ENCODE measurements around the gene ZNF264. TPM values are rescaled to one million over a fixed set of nuclear protein-coding genes. Genes with fewer than 3 reads are reported as not detected.
"Not testable (repeated sequence)": the region's sequence is repeated elsewhere in the genome, so short reads cannot be mapped to it uniquely, and the experiment has no call there.

The ZNF264 gene
- total RNA-seq, 4 donors from 2014 or later, result 35.4 to 50.2 (median 38.9) TPM

GRCh38 chr19:57167385-57167784, 23.9 kb upstream of the ZNF264 start, which contains the start of gene DUXA:
Gene DUXA (minus strand): TSS chr19:57167485. CDS start chr19:57167443, 42 bp downstream.
- H3K9me3 ChIP-seq, result no peaks in the 10 kb centered on the region
- peaks cover 8% of the 10 kb centered on the region for H3K4me1 ChIP-seq
- 83% methylated on average over 6 of the region's 6 CpGs for WGBS
- no peak within 1 kb of the TSS for H3K4me3 ChIP-seq
- H3K27ac ChIP-seq, result no peak within 1 kb of the TSS
- H3K27me3 ChIP-seq, result no peaks in the 10 kb centered on the region
- TF ChIP-seq POLR2AphosphoS5 (IDR thresholded peaks at IDR 0.05), result no peak
- TF ChIP-seq EP300 (IDR thresholded peaks at IDR 0.05), result no peak
- no peak for TF ChIP-seq POLR2A (IDR thresholded peaks at IDR 0.05)
- TF ChIP-seq, protein P1, sequence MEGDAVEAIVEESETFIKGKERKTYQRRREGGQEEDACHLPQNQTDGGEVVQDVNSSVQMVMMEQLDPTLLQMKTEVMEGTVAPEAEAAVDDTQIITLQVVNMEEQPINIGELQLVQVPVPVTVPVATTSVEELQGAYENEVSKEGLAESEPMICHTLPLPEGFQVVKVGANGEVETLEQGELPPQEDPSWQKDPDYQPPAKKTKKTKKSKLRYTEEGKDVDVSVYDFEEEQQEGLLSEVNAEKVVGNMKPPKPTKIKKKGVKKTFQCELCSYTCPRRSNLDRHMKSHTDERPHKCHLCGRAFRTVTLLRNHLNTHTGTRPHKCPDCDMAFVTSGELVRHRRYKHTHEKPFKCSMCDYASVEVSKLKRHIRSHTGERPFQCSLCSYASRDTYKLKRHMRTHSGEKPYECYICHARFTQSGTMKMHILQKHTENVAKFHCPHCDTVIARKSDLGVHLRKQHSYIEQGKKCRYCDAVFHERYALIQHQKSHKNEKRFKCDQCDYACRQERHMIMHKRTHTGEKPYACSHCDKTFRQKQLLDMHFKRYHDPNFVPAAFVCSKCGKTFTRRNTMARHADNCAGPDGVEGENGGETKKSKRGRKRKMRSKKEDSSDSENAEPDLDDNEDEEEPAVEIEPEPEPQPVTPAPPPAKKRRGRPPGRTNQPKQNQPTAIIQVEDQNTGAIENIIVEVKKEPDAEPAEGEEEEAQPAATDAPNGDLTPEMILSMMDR (IDR thresholded peaks at IDR 0.05), result no peak
- DNase-seq (ENCODE audit: low spot score in 2 of 2), result no peak
- no peaks in the 10 kb centered on the region for H3K36me3 ChIP-seq

DNA sequence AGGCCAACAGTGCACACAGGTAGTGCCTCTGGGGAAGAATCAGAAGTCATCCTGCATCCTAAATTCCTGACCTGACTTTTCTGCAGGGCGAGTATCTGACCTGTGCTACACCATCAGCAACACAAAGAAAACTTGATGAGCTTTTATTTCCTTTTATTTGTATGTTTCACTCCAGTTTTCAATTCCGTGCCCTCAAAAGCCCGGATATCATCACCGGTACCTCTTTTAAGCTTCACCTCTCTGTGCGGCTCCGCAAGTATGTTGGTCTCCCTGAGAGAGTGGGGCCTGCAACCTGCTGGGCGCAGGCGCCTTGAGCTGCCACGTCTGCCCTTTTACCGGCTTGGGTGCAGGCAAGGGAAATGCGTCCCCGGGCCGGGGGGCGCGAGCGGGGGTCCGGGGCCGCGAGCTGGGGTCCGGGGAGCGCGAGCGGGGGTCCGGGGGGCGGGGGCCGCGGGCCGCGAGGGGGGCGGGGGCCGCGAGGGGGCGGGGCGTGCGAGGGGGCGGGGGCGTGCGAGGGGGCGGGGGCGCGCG, 19.7 kb upstream of the ZNF264 start:
- no peak for TF ChIP-seq POLR2A (IDR thresholded peaks at IDR 0.05)
- TF ChIP-seq, protein P1 (IDR thresholded peaks at IDR 0.05), result no peak
- TF ChIP-seq EP300 (IDR thresholded peaks at IDR 0.05), result no peak
- no peak for TF ChIP-seq POLR2AphosphoS5 (IDR thresholded peaks at IDR 0.05)
- no peaks in the 10 kb centered on the region for H3K36me3 ChIP-seq
- no peaks in the 10 kb centered on the region for H3K9me3 ChIP-seq
- WGBS, result 7% methylated on average over 10 of the region's 42 CpGs
- peaks cover 13% of the 10 kb centered on the region for H3K4me1 ChIP-seq
- no peak for DNase-seq (ENCODE audit: low spot score in 2 of 2)
- H3K4me3 ChIP-seq, result peak overlapping the region; percentile 43
- peak overlapping the region; percentile 35 for H3K27ac ChIP-seq
- H3K27me3 ChIP-seq, result no peaks in the 10 kb centered on the region

DNA sequence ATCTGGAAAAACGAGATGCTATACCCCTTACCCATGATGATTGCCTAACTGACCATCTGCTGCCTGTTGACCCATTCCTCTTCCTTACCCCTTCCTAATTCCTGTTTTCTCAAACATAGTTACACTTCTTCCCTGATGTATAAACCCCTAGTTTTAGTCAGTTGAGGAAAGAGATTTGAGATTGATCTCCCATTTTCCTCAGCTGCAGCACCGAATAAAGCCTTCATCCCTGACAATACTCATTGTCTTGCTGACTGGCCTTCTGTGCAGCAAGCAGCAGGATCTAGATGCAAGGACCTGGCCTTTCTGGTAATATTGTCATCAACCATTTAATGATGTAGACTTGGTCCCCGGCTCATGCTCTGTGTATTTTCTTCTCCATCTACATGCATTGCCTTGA, 999 bp upstream of the ZNF264 start:
- Histone ChIP-seq H3K9me3 (no peaks in the 10 kb centered on the region), H3K4me1 (peaks cover 16% of the 10 kb centered on the region), H3K36me3 (peaks cover 18% of the 10 kb centered on the region), H3K27ac (no peak overlapping the region), H3K27me3 (no peaks in the 10 kb centered on the region), H3K4me3 (no peak overlapping the region)
- DNase-seq (ENCODE audit: low spot score in 2 of 2), result no peak
- no peak for TF ChIP-seq POLR2AphosphoS5 (IDR thresholded peaks at IDR 0.05)
- TF ChIP-seq, protein P1 (IDR thresholded peaks at IDR 0.05), result no peak
- TF ChIP-seq EP300 (IDR thresholded peaks at IDR 0.05), result no peak
- TF ChIP-seq POLR2A (IDR thresholded peaks at IDR 0.05), result no peak
- 88% methylated on average over 3 of the region's 3 CpGs for WGBS

- peak overlapping the region; percentile 81 for H3K27ac ChIP-seq
- no peaks in the 10 kb centered on the region for H3K27me3 ChIP-seq
- 3% methylated on average over 7 of the region's 9 CpGs for WGBS
- DNase-seq (ENCODE audit: low spot score in 2 of 2), result no peak
- H3K36me3 ChIP-seq, result peaks cover 35% of the 10 kb centered on the region
- peak overlapping the region; percentile 81 for H3K4me3 ChIP-seq
- H3K9me3 ChIP-seq, result no peaks in the 10 kb centered on the region
- peaks cover 16% of the 10 kb centered on the region for H3K4me1 ChIP-seq
- TF ChIP-seq POLR2A (IDR thresholded peaks at IDR 0.05), result no peak
- TF ChIP-seq EP300 (IDR thresholded peaks at IDR 0.05), result no peak
- TF ChIP-seq POLR2AphosphoS5 (IDR thresholded peaks at IDR 0.05), result no peak
- TF ChIP-seq, protein P1 (IDR thresholded peaks at IDR 0.05), result no peak
These were observed 749 bp downstream of the ZNF264 start for GRCh38 chr19:57192077-57192420.

- H3K4me3 ChIP-seq, result peak overlapping the region; percentile 81
These were observed 1.7 kb downstream of the ZNF264 start for GRCh38 chr19:57192993-57193392.

GRCh38 chr19:57197874-57198273, 6.6 kb downstream of the ZNF264 start:
- peaks cover 75% of the 10 kb centered on the region for H3K36me3 ChIP-seq

More at GRCh38 chr19:57192993-57193392, 1.7 kb downstream of the ZNF264 start:
- 76% methylated on average over 5 of the region's 5 CpGs for WGBS
- TF ChIP-seq POLR2AphosphoS5 (IDR thresholded peaks at IDR 0.05) (no peak), EP300 (IDR thresholded peaks at IDR 0.05) (no peak), POLR2A (IDR thresholded peaks at IDR 0.05) (no peak)
- TF ChIP-seq, protein P1 (IDR thresholded peaks at IDR 0.05), result no peak
- H3K4me1 ChIP-seq, result peaks cover 16% of the 10 kb centered on the region
- peaks cover 44% of the 10 kb centered on the region for H3K36me3 ChIP-seq
- no peaks in the 10 kb centered on the region for H3K27me3 ChIP-seq
- no peaks in the 10 kb centered on the region for H3K9me3 ChIP-seq
- no peak overlapping the region for H3K27ac ChIP-seq
- DNase-seq (ENCODE audit: low spot score in 2 of 2), result no peak

More at GRCh38 chr19:57197874-57198273, 6.6 kb downstream of the ZNF264 start:
- WGBS, result 94% methylated on average over 6 of the region's 6 CpGs
- not testable (repeated sequence) for H3K4me3 ChIP-seq; DNase-seq (ENCODE audit: low spot score in 2 of 2); H3K27ac ChIP-seq; H3K4me1 ChIP-seq; H3K9me3 ChIP-seq; H3K27me3 ChIP-seq

All from suprapubic skin (tissue), 4 donors.